T1000 (cell line): ENCODE data around the gene CPT1B.
"Not testable (repeated sequence)": the region's sequence is repeated elsewhere in the genome, so short reads cannot be mapped to it uniquely, and the experiment has no call there.

Source experiments
- DNase-seq: peaks from one replicate; lab custom pipeline; 2025; ENCODE audit warnings: mixed read lengths; lab: John Stamatoyannopoulos, UW

CPT1B gene

GRCh38 chr22:50527921-50528681, 50.1 kb downstream of the CPT1B start:
- no peak for DNase-seq

- DNase-seq: no peak
Measured at GRCh38 chr22:50526834-50527801, 51.1 kb downstream of the CPT1B start.

- DNase-seq: peak; percentile 36
Measured at GRCh38 chr22:50526108-50526833, 52.0 kb downstream of the CPT1B start.

- DNase-seq: no peak
Measured at GRCh38 chr22:50525858-50526107, 52.4 kb downstream of the CPT1B start.

- DNase-seq: peak; percentile 81
Measured at GRCh38 chr22:50525104-50525857, 52.9 kb downstream of the CPT1B start, which contains the start of gene SCO2. Gene SCO2 (minus strand): TSS chr22:50525598. CDS start chr22:50524411, 1,187 bp downstream.

GRCh38 chr22:50524676-50525103, 53.5 kb downstream of the CPT1B start:
- no peak for DNase-seq

- DNase-seq: no peak
Measured at GRCh38 chr22:50523806-50524675, 54.2 kb downstream of the CPT1B start.

GRCh38 chr22:50523458-50523805, 54.8 kb downstream of the CPT1B start:
- DNase-seq: no peak

GRCh38 chr22:50522806-50523438, 55.3 kb downstream of the CPT1B start:
- DNase-seq: no peak

GRCh38 chr22:50522208-50522805, 55.9 kb downstream of the CPT1B start:
- DNase-seq: no peak

- no peak for DNase-seq
Measured at GRCh38 chr22:50521710-50522109, 56.5 kb downstream of the CPT1B start.

GRCh38 chr22:50520826-50521453, 57.3 kb downstream of the CPT1B start:
- DNase-seq: no peak

GRCh38 chr22:50520184-50520583, 58.0 kb downstream of the CPT1B start:
- not testable (repeated sequence) for DNase-seq

GRCh38 chr22:50519151-50519550, 59.1 kb downstream of the CPT1B start:
- no peak for DNase-seq
